Left renal cortex interstitium (tissue), 4 donors: ENCODE data around the gene NCKAP5. TPM values are rescaled to one million over a fixed set of nuclear protein-coding genes. Genes with fewer than 3 reads are reported as not detected.

ENCODE experiments used
- DNase-seq, 4 donors: peaks; one replicate each; pipeline ENCODE4 v3.0.0-alpha.2; 2013; ENCODE audit warnings: low read depth in 4 of 4, low spot score in 2 of 4, missing footprints in 1 of 4
- polyA plus RNA-seq, 4 donors: library from polyadenylated mRNA; unstranded; fragments of 120-200 nt; gene quantifications; one replicate each; pipeline ENCODE4 v1.2.1, GENCODE V29; 2013; ENCODE audit not compliant: insufficient read length in 4 of 4

Gene NCKAP5
- polyA plus RNA-seq, 4 donors = 5.9 to 8.1 (median 7.0) TPM

DNA sequence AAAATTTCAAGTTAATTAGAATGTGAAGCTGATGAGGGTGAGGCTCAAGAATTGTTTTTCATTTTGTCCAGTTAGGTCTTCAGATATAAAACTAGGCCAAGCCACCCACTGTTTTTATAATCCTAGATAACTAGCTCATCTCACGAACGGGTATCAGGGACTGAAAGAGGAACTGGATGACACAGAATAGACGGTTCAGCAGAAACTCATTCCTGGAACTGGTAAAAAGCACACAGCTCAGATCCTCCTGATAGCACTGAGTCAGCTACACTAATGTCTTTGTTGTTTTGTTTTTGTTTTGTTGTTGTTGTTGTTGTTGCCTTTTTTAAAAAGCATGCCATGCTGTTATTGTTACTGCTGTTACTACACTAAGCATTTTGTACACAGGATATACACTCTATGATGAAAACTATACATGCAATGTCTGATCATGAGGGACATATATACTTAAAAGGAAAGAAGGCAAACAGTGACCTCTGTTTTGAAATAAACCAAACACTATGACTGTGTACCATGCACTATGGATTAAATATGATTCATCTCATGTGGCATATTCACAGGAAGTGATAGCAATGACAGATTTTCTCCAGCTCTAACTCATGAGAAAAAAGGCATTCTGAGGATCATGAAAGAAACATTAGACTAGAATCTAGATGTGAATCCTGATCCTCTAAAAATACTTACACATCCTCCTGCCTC is 437.6 kb downstream of the NCKAP5 start:
- no peak for DNase-seq

- DNase-seq = no peak
Measured at GRCh38 chr2:133124446-133124845, 443.8 kb downstream of the NCKAP5 start.

GRCh38 chr2:133123904-133124303 is 444.4 kb downstream of the NCKAP5 start:
- no peak for DNase-seq

GRCh38 chr2:133123393-133123792 is 444.9 kb downstream of the NCKAP5 start:
- no peak for DNase-seq

DNA sequence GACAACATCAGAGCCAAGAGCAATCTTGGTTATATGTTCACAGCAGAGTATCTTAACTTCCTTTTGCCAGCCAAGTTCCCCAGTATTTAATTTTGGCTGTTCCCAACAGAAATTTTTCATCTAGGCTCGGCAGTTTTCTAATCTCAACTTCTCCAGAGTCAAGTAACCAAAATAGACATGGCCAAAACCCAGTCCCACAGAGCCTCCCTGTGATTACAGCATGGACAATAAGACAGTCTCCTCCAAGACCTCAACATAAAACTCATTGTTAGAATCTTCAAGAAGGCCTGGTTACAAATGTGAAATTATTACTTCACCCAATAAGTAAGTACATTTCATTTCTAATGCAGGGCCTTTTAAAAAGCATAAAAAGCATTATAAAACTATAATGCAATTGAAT is 445.7 kb downstream of the NCKAP5 start:
- no peak for DNase-seq

DNA sequence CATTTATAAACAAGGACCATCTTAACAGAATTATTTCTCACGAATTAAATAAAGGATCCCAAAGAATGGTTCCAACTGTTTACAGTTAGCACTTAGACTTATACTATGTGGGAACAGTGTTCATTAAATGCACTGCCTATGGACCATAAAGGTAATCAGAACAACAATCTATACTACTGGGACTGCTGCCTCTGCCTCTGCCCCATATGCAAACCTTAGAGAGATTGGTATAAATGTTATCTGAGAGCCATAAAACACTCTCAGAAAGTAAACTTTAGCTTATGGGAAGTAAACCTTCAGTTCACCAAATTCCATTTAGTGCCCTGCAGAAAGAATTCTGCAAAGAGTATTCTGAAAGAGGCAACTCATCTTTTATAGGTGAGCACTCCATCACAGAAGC is 448.0 kb downstream of the NCKAP5 start:
- DNase-seq = no peak

DNA sequence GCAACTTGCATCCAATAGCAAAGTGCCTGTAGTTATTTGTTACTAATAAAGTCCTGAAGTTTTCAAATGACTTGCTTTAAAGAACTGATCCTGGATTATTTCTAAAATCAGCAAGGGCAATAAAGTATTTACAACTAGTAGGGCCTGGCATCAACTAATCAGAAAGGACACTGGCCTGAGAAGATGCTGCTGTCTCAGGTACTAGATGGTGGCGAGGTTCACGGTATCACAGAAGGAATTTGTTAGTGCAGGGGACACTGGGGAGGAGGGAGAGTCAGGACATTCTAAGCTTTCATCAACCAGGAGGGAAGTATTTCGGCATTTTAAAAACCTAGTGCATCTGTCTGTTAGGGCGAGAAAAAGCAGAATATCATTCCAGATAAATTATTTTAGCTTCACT is 458.1 kb downstream of the NCKAP5 start:
- DNase-seq = no peak

- no peak for DNase-seq
Measured at GRCh38 chr2:133109772-133110171, 458.5 kb downstream of the NCKAP5 start.

GRCh38 chr2:133107058-133107815 is 461.0 kb downstream of the NCKAP5 start:
- no peak for DNase-seq

DNA sequence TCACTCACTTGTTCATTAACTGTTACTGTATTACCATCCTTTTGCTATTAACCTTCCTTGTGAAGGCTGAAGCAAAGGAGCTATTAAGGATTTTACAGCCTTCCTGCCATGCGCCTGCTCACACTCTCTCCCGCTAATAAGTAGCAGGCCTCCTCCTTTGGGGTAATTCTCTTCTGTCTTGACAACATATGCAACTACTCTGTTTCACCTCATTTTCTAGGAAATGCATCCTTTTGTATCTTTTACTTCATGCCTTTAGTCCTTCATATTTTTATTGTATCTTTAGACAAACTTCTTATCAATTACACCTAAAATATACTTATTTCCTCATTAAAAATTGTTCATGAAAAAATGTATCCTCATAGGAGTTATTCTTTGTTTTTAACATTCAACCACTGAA is 463.4 kb downstream of the NCKAP5 start:
- DNase-seq = no peak

DNA sequence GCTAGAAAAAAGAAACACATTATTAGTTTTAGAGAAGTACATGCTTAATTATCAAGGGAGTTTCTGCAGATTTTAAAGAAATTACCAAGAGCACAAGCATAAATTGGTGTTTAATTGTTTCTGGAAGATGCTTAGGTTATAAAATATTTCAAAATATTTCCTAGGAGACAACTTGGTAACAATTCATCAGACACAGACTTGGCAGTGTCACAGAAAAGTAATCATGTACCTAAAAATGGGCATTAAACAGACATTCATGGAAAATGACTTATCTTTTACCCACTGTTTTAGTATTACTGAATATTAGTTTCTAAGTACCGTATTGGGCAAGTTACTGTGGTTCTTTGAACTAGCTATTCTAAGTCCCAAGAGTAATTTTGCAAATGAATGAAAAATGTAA is 469.5 kb downstream of the NCKAP5 start:
- no peak for DNase-seq

DNA sequence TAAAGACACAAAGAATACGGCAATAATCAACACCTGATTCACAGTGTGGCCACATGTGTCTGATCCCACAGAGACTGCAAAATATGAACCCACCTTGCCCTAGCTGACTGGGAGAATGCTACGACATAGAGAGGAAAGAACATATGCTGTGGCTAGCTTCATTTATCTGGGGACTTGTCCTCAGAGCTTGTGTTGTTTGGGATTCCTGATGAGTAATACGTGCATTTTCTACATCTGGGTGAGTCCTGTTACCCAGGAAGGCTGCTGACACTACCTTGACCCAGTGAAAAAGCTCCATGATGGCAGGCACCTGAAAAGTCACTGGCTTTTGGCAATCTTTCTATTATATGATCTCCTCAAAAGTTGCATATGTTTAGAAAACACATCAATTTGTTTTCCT is 470.6 kb downstream of the NCKAP5 start:
- DNase-seq = no peak

DNA sequence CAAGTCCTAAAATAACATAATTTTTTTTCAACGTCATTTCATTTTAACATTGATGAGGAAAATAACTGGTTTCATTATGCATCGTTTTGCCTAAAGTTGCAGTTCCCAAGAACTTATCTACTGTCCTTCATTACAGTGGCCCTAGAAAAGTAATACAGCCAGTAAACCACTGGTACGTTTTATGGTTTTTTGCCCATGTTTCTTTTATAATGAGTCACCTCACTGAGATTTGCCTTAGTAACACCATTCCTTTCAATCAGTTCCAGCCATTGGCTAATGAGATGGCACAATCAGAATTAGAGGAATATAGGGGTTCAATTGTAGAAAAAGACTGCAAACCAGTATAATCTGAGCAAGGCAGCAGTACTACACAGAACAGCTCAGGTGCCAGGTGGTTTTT is 475.7 kb downstream of the NCKAP5 start:
- no peak for DNase-seq

GRCh38 chr2:133090358-133090757 is 477.9 kb downstream of the NCKAP5 start:
- DNase-seq = no peak

DNA sequence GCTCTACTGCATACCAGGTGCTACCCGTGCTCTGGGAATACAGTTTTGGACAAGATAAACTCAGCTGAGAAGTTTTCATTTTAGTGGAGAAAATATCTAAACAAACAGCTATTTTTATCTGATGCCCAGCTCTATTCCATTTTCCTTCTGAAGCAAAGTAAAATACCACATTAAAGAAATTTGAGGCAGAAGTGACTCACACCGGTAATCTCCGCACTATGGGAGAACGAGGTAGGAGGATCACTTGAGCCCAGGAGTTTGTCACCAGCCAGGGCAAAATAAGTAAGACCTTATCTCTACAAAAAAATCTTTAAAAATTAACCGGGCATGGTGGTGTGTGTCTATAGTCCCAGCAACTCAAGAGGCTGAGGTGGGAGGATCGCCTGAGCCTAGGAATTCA is 482.1 kb downstream of the NCKAP5 start:
- DNase-seq = no peak

DNA sequence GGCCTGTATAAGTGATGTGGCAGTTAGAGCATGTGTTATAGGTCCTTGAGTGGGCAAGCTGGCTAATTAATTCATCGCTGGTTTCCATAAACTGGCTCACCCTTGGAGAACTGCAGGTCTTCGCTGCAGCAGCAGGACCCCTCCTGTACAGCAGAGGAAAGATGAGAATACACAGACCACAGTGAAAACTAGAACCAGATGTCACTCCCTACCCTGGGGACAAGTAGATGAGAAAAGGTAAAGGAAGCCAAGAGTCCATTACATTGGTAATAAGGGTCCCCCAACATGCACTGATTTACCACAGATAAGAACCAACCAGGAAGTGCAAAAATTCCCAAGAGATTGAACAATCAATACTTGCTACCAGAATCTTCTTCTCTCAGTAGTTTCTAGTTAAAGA is 482.6 kb downstream of the NCKAP5 start:
- no peak for DNase-seq

GRCh38 chr2:133082034-133082433 is 486.2 kb downstream of the NCKAP5 start:
- no peak for DNase-seq

GRCh38 chr2:133080822-133081221 is 487.4 kb downstream of the NCKAP5 start:
- DNase-seq = no peak

- no peak for DNase-seq
Measured at GRCh38 chr2:133078667-133079411, 489.4 kb downstream of the NCKAP5 start.

DNA sequence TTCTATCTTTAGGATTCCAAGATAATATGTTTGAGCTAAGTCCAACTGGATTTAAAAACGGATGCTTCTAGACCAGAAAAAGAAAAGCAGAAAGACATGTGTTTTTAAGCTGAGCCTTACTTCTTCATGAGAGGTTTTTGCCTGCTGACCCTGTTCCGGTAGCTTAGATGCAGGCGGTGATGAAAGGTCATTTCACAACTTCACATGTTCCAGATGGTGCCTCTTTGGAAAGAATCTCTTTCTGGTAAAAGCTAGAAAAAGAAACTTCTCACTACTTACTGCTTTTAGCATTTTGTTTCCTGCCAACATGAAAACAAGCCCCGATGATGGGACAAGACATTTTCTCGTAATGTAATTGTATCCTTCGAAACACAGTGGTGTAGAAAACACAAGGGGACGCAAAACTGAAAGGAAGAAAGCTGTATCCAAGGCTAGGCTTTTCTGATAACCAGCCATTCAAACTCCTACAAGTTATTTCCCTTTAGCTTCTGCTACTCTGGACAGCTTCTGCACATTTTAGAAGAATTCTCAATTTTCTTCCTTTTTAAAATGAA is 490.9 kb downstream of the NCKAP5 start:
- DNase-seq = peak in 2 of 4 donors; percentile 11 to 13
